SK-N-SH (cell line): Measurements from ENCODE around the gene COLEC12. TPM values are rescaled to one million over a fixed set of nuclear protein-coding genes. Genes with fewer than 3 reads are reported as not detected.
A peak's percentile ranks its signal among the peaks of the same experiment; 100 is the strongest.

Experiments used
- CTCF ChIA-PET: fragments of 300-600, 350-600 bp; formaldehyde crosslinking; extraction: SDS; loops from one replicate; lab custom pipeline; 2021; lab: Yijun Ruan, JAX
- POLR2A ChIA-PET: fragments of 350-600 bp; sonication (Branson Sonifier 250); formaldehyde crosslinking; extraction: SDS; loops from one replicate; lab custom pipeline; 2020; ENCODE audit warnings: antibody characterized with exemption, inconsistent platforms; lab: Yijun Ruan, JAX
- DNase-seq: peaks from one replicate; pipeline ENCODE4 v3.0.0; 2012
- H2AFZ ChIP-seq: fragments of 200-600 bp; sonication (generic); 2 replicates; pipeline ENCODE4 v1.8.1; 2016; ENCODE audit warnings: antibody characterized with exemption, mild to moderate bottlenecking, low read depth
- H3F3A ChIP-seq: fragments of 200-600 bp; sonication (generic); replicated peaks from 2 replicates; pipeline ENCODE3; 2016; ENCODE audit warnings: antibody characterized with exemption, mild to moderate bottlenecking; ENCODE audit not compliant: insufficient read depth
- H3K27ac ChIP-seq, 2 experiments: fragments of 200-500 bp in 1 of 2; fragments of 200-600 bp in 1 of 2; sonication (Bioruptor generic) in 1 of 2; sonication (generic), shearing (Covaris generic) in 1 of 2; 2 replicates each; pipeline versions ENCODE4 v1.5.1 to v1.6.1; 2014 to 2016; ENCODE audit warnings: low read depth in 2 of 2, inconsistent platforms in 1 of 2, low read length in 1 of 2, mild to moderate bottlenecking in 1 of 2, mixed read lengths in 1 of 2
- H3K27me3 ChIP-seq: fragments of 200-600 bp; sonication (generic), shearing (Covaris generic); 2 replicates; pipeline ENCODE4 v1.6.1; 2016; ENCODE audit warnings: mixed run types; ENCODE audit not compliant: insufficient read depth
- H3K36me3 ChIP-seq, 2 experiments: fragments of 200-500 bp in 1 of 2; fragments of 200-600 bp in 1 of 2; sonication (Bioruptor generic) in 1 of 2; sonication (generic) in 1 of 2; replicated peaks in 1 of 2; 2 replicates each; pipeline versions ENCODE3 to v1.5.1; 2014 to 2016; ENCODE audit warnings: low read length in 1 of 2, mild to moderate bottlenecking in 1 of 2; ENCODE audit not compliant: insufficient read depth in 2 of 2, control insufficient read depth in 1 of 2
- H3K4me1 ChIP-seq, 2 experiments: fragments of 200-500 bp in 1 of 2; fragments of 200-600 bp in 1 of 2; sonication (Bioruptor generic) in 1 of 2; sonication (generic), shearing (Covaris generic) in 1 of 2; 2 replicates each; pipeline versions ENCODE4 v1.5.1 to v1.6.1; 2014 to 2016; ENCODE audit warnings: low read depth in 1 of 2, low read length in 1 of 2, mixed run types in 1 of 2; ENCODE audit not compliant: insufficient read depth in 2 of 2, control insufficient read depth in 1 of 2
- H3K4me2 ChIP-seq: fragments of 200-600 bp; sonication (generic), shearing (Covaris generic); 2 replicates; pipeline ENCODE4 v1.6.1; 2017; ENCODE audit warnings: mixed run types
- H3K4me3 ChIP-seq, 2 experiments: fragments of 200-500 bp in 1 of 2; fragments of 200-600 bp in 1 of 2; sonication (Bioruptor generic) in 1 of 2; sonication (generic), shearing (Covaris generic) in 1 of 2; 2 replicates each; pipeline versions ENCODE4 v1.5.1 to v1.8.1; 2014 to 2016; ENCODE audit warnings: low read depth in 2 of 2, inconsistent platforms in 1 of 2, low read length in 1 of 2, mild to moderate bottlenecking in 1 of 2, mixed read lengths in 1 of 2, moderate library complexity in 1 of 2
- H3K79me2 ChIP-seq: fragments of 200-600 bp; sonication (generic); 2 replicates; pipeline ENCODE4 v1.8.1; 2017; ENCODE audit warnings: mild to moderate bottlenecking; ENCODE audit not compliant: insufficient read depth
- H3K9ac ChIP-seq: fragments of 200-600 bp; sonication (generic); 2 replicates; pipeline ENCODE4 v1.6.1; 2017; ENCODE audit warnings: mixed run types
- H3K9me2 ChIP-seq: fragments of 200-600 bp; sonication (generic); 2 replicates; pipeline ENCODE4 v1.6.1; 2017; ENCODE audit warnings: mixed run types
- H3K9me3 ChIP-seq: fragments of 200-600 bp; sonication (generic); 2 replicates; pipeline ENCODE4 v1.6.1; 2017; ENCODE audit warnings: mixed run types, mild to moderate bottlenecking, moderate library complexity
- H4K20me1 ChIP-seq: fragments of 200-600 bp; sonication (generic); 2 replicates; pipeline ENCODE4 v1.6.1; 2017; ENCODE audit warnings: mild to moderate bottlenecking, mixed run types; ENCODE audit not compliant: insufficient read depth
- ELF1 ChIP-seq: IDR thresholded peaks from 2 replicates; pipeline ENCODE4 v1.4.0; 2012
- EP300 ChIP-seq, 2 experiments: IDR thresholded peaks; 2 replicates each; pipeline versions ENCODE4 v1.4.0 to v1.6.1; 2012; ENCODE audit warnings: borderline replicate concordance in 1 of 2, low read depth in 1 of 2, low read length in 1 of 2
- FOSL2 ChIP-seq: IDR thresholded peaks from 2 replicates; pipeline ENCODE4 v1.4.0; 2012; ENCODE audit warnings: low read depth, mild to moderate bottlenecking, moderate library complexity, borderline replicate concordance
- FOXM1 ChIP-seq: IDR thresholded peaks from 2 replicates; pipeline ENCODE4 v1.4.0; 2012; ENCODE audit warnings: low read depth, mild to moderate bottlenecking
- GABPA ChIP-seq: IDR thresholded peaks from 2 replicates; pipeline ENCODE4 v1.4.0; 2012; ENCODE audit warnings: low read depth, mild to moderate bottlenecking
- GATA2 ChIP-seq: sonication (generic); formaldehyde crosslinking; IDR thresholded peaks from 2 replicates; pipeline ENCODE4 v1.5.0; 2020; ENCODE audit warnings: mild to moderate bottlenecking, missing genetic modification reagents
- JUND ChIP-seq: IDR thresholded peaks from 2 replicates; pipeline ENCODE4 v1.4.0; 2012
- MEF2A ChIP-seq: IDR thresholded peaks from 2 replicates; pipeline ENCODE4 v1.4.0; 2012; ENCODE audit warnings: low read depth, borderline replicate concordance
- POLR2AphosphoS5 ChIP-seq: IDR thresholded peaks from 2 replicates; pipeline ENCODE4 v1.6.1; 2012; ENCODE audit warnings: low read depth, low read length
- SIN3A ChIP-seq: IDR thresholded peaks from 2 replicates; pipeline ENCODE4 v1.6.1; 2012; ENCODE audit warnings: low read depth, mild to moderate bottlenecking, low read length, moderate library complexity, borderline replicate concordance
- TCF12 ChIP-seq: IDR thresholded peaks from 2 replicates; pipeline ENCODE4 v1.4.0; 2012
- TEAD4 ChIP-seq: IDR thresholded peaks from 2 replicates; pipeline ENCODE4 v1.4.0; 2012; ENCODE audit warnings: mild to moderate bottlenecking, borderline replicate concordance; ENCODE audit not compliant: insufficient read depth
- WGBS: methylation state at CpG from one replicate; pipeline ENCODE4 v1.1.6; 2017; ENCODE audit warnings: low lambda C conversion rate; 5-methylcytosine and 5-hydroxymethylcytosine counted together
- polyA plus RNA-seq, 3 experiments: library from polyadenylated mRNA; depleted of rRNA; stranded (reverse); fragments of >200 nt; gene quantifications; 2 replicates each; pipeline ENCODE4 v1.2.3, GENCODE V29; 2012
- TF ChIP-seq, protein P1 (sequence below): IDR thresholded peaks from 2 replicates; pipeline ENCODE4 v1.4.0; 2012; ENCODE audit warnings: low read depth, borderline replicate concordance
- TF ChIP-seq, protein P2 (sequence below): fragments of 150-350 bp; IDR thresholded peaks from 2 replicates; pipeline ENCODE4 v1.6.1; 2016; ENCODE audit warnings: mild to moderate bottlenecking, low read depth, low read length
- TF ChIP-seq, protein P3 (sequence below): IDR thresholded peaks from 2 replicates; pipeline ENCODE4 v1.4.0; 2012; ENCODE audit warnings: low read depth
- TF ChIP-seq, protein P4 (sequence below): IDR thresholded peaks from 2 replicates; pipeline ENCODE4; 2012
- TF ChIP-seq, protein P5 (sequence below): fragments of 200-600 bp; sonication (generic); IDR thresholded peaks from 2 replicates; pipeline ENCODE4 v1.6.1; 2017; ENCODE audit warnings: antibody characterized with exemption, mild to moderate bottlenecking, moderate library complexity
- TF ChIP-seq, protein P6 (sequence below): IDR thresholded peaks from 2 replicates; pipeline ENCODE4 v1.6.1; 2012; ENCODE audit warnings: mild to moderate bottlenecking, low read depth, low read length, moderate library complexity

Gene COLEC12
- polyA plus RNA-seq, 1 of the 3 experiments (the other 2 are of a cell fraction): 41.2 TPM

DNA sequence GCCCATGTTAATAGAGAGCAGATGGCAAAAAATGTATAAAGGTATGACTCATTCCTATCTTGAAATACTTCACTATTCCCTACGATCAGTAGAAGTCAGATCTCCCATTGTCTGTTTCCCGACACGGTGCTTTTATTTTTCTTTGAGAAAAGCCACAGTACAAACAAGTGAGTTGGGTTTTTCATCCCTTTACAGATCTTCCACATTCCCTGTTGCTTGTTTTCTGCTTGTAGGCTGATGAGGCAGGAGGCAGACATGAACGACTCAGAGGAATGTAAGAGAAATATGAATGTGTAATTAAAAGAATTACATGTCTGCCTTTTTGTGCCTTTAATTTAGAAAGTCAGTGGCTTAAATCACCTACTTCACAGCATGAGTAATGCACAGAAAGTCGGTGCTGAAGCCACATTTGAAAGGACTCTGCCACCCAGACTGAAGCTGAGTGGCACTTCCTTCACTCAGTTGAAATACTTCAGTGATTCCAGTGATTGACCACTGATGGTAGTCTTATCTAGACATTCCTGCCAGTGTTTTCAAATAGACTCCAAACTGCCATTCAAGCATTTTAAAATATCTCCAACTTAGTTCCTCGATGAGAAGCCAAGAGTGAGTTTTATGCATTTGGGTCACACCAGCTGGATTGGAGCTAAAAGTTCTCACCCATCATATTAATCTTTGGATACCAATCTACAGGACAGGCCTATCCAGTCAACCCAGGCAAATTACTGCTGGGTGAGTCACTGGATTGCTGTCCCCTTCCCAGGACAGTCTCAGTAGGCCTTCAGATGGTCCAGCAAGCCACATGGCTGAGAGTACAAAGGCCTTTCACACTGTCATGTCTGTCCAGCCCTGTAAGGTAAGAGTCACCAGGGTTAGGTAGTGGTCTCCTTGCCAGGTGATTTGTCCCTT is 79.0 kb downstream of the COLEC12 start:
- Histone ChIP-seq H4K20me1 (no peaks in the 10 kb centered on the region), H3K4me3 (peak overlapping the region; percentile 4 to 32; a peak in 3 of 4 replicates), H3K9ac (peak overlapping the region; percentile 73), H3K9me2 (no peaks in the 10 kb centered on the region), H3K4me1 (peaks cover 13 to 21% of the 10 kb centered on the region in 2 experiments), H3K36me3 (no peaks in the 10 kb centered on the region), H3K9me3 (no peaks in the 10 kb centered on the region), H3F3A (peaks cover 20% of the 10 kb centered on the region), H3K79me2 (no peaks in the 10 kb centered on the region), H3K27ac (peak overlapping the region; percentile 87 to 94), H3K4me2 (peak overlapping the region; percentile 70), H2AFZ (peak overlapping the region; percentile 21; the same call in 1 of the 2 replicates), H3K27me3 (no peaks in the 10 kb centered on the region)
- TF ChIP-seq GABPA (no peak), GATA2 (CRISPR knock-in tag) (no peak), SIN3A (0 out of 2 replicates have a peak, but pooled peaks have one; percentile 13), TEAD4 (no peak), FOSL2 (peak; percentile 80), MEF2A (no peak), TCF12 (peak; percentile 96), ELF1 (no peak), POLR2AphosphoS5 (peak; percentile 61), FOXM1 (0 out of 2 replicates have a peak, but pooled peaks have one; percentile 15), EP300 (IDR thresholded peaks at IDR 0.05; ENCODE audit: borderline replicate concordance in 1 of 2, low read depth in 1 of 2, low read length in 1 of 2) (peak in 1 of 2 experiments; percentile 64; a peak in 2 of 4 replicates), JUND (peak; percentile 71)
- TF ChIP-seq, protein P1, sequence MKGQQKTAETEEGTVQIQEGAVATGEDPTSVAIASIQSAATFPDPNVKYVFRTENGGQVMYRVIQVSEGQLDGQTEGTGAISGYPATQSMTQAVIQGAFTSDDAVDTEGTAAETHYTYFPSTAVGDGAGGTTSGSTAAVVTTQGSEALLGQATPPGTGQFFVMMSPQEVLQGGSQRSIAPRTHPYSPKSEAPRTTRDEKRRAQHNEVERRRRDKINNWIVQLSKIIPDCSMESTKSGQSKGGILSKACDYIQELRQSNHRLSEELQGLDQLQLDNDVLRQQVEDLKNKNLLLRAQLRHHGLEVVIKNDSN: no peak
- TF ChIP-seq, protein P2, sequence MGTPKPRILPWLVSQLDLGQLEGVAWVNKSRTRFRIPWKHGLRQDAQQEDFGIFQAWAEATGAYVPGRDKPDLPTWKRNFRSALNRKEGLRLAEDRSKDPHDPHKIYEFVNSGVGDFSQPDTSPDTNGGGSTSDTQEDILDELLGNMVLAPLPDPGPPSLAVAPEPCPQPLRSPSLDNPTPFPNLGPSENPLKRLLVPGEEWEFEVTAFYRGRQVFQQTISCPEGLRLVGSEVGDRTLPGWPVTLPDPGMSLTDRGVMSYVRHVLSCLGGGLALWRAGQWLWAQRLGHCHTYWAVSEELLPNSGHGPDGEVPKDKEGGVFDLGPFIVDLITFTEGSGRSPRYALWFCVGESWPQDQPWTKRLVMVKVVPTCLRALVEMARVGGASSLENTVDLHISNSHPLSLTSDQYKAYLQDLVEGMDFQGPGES: no peak
- TF ChIP-seq, protein P3, sequence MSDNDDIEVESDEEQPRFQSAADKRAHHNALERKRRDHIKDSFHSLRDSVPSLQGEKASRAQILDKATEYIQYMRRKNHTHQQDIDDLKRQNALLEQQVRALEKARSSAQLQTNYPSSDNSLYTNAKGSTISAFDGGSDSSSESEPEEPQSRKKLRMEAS: peak; percentile 55; the same call in 1 of the 2 replicates
- TF ChIP-seq, protein P4, sequence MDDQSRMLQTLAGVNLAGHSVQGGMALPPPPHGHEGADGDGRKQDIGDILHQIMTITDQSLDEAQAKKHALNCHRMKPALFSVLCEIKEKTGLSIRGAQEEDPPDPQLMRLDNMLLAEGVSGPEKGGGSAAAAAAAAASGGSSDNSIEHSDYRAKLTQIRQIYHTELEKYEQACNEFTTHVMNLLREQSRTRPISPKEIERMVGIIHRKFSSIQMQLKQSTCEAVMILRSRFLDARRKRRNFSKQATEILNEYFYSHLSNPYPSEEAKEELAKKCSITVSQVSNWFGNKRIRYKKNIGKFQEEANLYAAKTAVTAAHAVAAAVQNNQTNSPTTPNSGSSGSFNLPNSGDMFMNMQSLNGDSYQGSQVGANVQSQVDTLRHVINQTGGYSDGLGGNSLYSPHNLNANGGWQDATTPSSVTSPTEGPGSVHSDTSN: peak; percentile 45
- TF ChIP-seq, protein P5, sequence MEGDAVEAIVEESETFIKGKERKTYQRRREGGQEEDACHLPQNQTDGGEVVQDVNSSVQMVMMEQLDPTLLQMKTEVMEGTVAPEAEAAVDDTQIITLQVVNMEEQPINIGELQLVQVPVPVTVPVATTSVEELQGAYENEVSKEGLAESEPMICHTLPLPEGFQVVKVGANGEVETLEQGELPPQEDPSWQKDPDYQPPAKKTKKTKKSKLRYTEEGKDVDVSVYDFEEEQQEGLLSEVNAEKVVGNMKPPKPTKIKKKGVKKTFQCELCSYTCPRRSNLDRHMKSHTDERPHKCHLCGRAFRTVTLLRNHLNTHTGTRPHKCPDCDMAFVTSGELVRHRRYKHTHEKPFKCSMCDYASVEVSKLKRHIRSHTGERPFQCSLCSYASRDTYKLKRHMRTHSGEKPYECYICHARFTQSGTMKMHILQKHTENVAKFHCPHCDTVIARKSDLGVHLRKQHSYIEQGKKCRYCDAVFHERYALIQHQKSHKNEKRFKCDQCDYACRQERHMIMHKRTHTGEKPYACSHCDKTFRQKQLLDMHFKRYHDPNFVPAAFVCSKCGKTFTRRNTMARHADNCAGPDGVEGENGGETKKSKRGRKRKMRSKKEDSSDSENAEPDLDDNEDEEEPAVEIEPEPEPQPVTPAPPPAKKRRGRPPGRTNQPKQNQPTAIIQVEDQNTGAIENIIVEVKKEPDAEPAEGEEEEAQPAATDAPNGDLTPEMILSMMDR: no peak
- TF ChIP-seq, protein P6, sequence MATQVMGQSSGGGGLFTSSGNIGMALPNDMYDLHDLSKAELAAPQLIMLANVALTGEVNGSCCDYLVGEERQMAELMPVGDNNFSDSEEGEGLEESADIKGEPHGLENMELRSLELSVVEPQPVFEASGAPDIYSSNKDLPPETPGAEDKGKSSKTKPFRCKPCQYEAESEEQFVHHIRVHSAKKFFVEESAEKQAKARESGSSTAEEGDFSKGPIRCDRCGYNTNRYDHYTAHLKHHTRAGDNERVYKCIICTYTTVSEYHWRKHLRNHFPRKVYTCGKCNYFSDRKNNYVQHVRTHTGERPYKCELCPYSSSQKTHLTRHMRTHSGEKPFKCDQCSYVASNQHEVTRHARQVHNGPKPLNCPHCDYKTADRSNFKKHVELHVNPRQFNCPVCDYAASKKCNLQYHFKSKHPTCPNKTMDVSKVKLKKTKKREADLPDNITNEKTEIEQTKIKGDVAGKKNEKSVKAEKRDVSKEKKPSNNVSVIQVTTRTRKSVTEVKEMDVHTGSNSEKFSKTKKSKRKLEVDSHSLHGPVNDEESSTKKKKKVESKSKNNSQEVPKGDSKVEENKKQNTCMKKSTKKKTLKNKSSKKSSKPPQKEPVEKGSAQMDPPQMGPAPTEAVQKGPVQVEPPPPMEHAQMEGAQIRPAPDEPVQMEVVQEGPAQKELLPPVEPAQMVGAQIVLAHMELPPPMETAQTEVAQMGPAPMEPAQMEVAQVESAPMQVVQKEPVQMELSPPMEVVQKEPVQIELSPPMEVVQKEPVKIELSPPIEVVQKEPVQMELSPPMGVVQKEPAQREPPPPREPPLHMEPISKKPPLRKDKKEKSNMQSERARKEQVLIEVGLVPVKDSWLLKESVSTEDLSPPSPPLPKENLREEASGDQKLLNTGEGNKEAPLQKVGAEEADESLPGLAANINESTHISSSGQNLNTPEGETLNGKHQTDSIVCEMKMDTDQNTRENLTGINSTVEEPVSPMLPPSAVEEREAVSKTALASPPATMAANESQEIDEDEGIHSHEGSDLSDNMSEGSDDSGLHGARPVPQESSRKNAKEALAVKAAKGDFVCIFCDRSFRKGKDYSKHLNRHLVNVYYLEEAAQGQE: no peak
- ChIA-PET CTCF (no interaction called here), POLR2A (no interaction called here)
- DNase-seq: no peak
- 12% methylated on average over 6 of the region's 6 CpGs for WGBS
